Stimulated activated CD8-positive, alpha-beta memory T cell treated with anti-CD3 and anti-CD28 coated beads, Interleukin-15, amount 100 ng/mL, for 24 hours (primary cell): ENCODE results near the gene KCNJ6.

Experiments
- DNase-seq: peaks from one replicate; pipeline ENCODE4 v3.0.0-alpha.2; 2020; ENCODE audit warnings: low read depth

Gene KCNJ6

DNA sequence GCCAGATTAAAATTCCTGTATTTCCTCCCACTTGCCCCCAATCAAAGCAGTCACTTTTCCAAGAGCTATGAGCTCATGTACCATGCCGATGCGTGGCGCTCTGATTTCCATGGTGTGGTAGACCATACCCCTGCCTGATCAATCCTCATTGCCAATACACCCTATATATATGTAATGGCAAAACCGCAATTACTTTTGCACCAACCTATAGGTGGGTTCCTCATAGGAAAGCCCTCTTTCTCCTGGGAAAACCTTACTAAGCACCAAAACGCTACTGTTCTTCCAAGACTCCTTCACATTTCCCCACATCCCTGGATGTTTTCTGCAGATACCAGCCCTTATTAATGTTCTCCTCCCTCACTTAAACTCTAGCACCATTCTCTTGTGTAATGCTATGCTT, 11.0 kb downstream of the KCNJ6 start:
- no peak for DNase-seq

DNA sequence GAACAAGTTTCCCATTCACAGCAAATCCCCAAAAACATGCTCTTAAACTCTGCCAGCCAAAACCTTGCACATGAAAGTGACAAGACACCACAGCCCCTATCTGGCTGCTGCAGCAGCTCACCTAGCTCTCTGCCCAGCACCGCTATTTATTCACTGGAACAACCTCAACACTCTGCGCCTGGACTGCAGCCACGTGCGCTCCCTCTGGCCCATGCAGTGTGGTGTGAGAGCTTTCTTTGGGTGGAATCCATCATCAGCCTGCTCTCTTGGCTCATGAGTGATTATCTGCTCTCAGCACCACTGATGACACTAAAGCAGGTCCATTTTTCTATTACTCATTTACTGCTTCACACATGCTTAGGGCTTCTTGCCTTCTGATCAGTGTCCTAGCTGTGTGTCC, 11.4 kb downstream of the KCNJ6 start:
- DNase-seq: no peak

- no peak for DNase-seq
Measured at GRCh38 chr21:37903396-37903795, 12.9 kb downstream of the KCNJ6 start.

GRCh38 chr21:37899146-37899545, 17.1 kb downstream of the KCNJ6 start:
- DNase-seq: no peak

DNA sequence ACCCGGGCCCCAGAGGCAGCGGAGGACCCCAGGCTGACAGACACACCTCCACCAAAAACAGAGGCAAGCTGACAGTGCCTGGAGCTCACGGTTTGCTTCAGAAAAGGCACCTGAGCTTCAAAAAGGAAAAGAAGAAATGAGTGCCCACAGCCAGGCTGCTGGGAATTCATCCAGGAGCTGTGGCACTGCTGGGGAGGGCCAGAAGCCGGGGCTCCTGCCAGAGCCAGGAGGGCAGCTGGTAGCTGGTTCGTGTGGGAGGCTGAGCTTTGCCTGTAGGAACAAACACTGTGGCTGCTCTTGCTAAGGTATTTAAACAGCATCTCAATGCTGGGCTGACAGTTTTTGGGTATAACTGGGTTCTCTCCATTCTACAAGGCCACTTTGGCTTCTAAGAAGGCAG, 19.5 kb downstream of the KCNJ6 start:
- DNase-seq: no peak

DNA sequence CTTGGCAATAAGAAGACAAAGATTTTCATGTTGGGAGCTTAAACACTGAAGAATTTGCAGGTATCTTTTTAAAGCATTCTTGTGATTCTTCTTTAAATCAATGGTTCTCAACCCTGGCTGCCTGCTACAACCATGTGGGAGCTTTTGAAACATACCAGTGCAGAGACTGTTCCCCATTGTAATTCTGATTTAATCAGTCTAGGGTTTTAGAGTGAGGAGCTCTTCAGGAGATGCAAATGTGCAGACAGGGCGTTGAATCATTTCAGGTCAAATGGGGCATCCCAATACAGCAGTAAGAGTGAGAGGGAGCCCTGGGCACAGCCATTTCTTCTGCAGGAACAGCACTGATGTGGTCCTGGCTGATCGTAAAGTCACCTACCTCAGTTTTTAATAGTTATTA, 24.3 kb downstream of the KCNJ6 start:
- no peak for DNase-seq

GRCh38 chr21:37888659-37889058, 27.6 kb downstream of the KCNJ6 start:
- no peak for DNase-seq

DNA sequence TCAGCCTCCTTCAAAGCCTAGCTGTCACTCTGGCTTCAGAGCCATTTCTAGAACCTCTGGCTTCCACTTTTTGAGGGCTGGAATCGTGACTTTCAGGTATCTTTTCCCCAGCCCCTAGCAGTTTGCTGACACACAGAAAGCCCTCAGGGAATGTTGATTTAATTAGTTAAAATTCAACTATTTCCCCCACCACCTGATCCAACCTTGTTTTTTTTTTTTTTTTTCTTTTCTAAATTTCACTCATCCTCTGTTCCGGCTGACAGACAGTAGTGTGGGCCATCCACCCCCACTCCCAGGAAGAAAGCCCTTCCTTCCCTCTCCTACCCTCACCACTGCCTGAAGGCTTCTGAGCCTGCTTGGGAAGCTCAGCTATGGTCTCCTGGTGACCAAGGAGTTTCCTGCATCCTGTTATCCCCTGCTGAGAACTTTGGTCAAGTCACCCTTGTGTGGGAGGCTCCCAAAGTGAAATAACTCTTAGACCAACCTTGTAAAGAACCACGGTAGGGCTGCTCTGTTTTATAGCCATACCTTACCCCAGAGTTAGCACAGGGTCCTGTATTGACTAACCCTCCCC, 29.4 kb downstream of the KCNJ6 start:
- DNase-seq: no peak

- DNase-seq: no peak
Measured at GRCh38 chr21:37886120-37886519, 30.1 kb downstream of the KCNJ6 start.

GRCh38 chr21:37878946-37879660, 37.2 kb downstream of the KCNJ6 start:
- DNase-seq: no peak

DNA sequence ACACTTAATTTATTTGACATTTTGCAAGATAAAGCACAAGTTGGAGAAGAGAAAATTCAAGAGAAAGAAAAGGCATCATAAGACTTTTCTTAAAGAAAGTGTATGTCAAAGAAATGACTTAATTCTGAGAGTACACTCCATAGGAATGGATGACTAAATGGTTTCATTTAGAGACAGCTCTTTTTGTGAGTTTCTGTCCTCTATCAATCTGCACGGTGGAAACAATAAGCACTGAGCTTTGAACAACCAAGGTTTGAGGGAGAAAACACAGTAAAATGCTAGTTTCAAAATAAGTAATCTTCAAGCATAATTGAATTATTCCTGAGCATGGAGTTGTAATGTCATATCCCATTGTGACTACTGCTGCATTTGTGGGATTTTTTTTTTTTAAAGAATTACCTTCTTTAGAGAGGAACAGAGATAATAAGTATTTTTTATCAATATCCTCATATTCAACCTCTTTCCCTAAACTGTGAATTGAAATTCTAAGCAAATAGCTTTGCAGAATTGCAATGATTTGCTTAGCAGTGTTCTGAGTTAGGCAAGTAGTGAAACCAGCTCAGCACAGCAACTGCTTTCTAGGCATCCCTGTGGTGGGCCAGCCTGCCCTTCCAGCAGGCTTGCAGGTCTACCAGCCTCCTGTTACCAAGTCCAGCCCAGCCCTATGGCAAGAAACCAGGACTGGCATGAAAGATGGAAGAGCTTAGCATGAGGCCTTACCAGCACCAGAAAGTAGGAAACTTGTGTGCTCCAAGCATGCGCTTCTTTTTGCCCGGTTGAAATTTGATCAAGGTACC, 38.2 kb downstream of the KCNJ6 start:
- no peak for DNase-seq

DNA sequence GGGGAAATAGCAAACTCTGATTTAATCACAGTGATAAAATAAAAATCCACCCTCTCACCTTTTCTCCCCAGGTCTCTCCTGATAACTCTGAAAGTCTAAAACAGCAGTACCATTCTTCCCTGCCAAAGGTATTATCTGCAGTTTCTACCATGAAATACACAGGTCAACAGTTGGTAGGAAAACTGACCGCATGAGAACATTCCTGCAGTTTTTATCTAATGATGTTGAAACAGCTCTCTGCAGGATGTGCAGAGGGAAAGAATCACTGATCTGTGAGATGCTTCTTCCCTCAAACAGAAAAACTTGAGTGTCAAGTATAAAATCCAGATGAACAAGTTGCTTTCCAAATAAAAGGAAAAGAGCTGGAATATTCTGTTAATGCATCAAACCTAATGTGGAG, 39.1 kb downstream of the KCNJ6 start:
- no peak for DNase-seq

GRCh38 chr21:37876561-37876960, 39.7 kb downstream of the KCNJ6 start:
- no peak for DNase-seq

- no peak for DNase-seq
Measured at GRCh38 chr21:37874904-37875780, 41.1 kb downstream of the KCNJ6 start.

GRCh38 chr21:37874481-37874880, 41.8 kb downstream of the KCNJ6 start:
- DNase-seq: no peak

GRCh38 chr21:37873655-37874054, 42.6 kb downstream of the KCNJ6 start:
- DNase-seq: no peak

DNA sequence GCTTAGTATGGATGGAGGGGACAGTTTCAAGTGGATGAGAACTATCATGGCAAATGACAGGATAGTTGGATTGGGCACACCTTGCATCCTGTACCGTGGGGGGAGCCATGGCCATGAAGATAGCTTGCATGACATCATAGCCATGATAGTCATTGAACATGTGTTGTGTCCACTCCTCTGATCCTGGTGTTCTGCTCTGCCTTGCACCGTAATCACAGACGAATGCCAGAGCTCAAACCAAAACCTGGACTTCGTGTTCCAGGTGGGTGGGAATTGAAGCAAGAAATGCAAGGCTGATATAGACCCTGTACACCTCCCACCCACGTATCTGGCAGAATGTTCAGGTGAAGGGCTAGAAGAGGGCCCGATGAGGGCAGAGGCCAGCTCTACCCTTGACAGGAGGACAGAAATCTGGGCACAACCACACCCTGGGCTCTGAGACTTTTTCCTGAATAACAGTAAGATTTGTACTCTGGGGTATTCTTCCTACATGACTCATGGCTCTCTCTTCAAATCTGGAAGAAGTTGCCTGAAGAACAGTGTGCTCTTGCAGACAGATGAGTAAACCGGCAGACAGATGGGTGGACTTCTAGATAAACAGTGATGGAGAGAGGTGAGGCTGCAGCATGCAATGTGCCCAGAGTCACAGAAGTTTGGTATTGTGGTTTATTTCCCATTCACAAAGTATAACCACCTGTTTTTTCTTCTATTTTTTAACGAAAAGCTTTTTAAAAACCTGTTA, 45.0 kb downstream of the KCNJ6 start:
- DNase-seq: no peak

- no peak for DNase-seq
Measured at GRCh38 chr21:37870221-37870620, 46.0 kb downstream of the KCNJ6 start.

GRCh38 chr21:37869661-37870060, 46.6 kb downstream of the KCNJ6 start:
- no peak for DNase-seq

DNA sequence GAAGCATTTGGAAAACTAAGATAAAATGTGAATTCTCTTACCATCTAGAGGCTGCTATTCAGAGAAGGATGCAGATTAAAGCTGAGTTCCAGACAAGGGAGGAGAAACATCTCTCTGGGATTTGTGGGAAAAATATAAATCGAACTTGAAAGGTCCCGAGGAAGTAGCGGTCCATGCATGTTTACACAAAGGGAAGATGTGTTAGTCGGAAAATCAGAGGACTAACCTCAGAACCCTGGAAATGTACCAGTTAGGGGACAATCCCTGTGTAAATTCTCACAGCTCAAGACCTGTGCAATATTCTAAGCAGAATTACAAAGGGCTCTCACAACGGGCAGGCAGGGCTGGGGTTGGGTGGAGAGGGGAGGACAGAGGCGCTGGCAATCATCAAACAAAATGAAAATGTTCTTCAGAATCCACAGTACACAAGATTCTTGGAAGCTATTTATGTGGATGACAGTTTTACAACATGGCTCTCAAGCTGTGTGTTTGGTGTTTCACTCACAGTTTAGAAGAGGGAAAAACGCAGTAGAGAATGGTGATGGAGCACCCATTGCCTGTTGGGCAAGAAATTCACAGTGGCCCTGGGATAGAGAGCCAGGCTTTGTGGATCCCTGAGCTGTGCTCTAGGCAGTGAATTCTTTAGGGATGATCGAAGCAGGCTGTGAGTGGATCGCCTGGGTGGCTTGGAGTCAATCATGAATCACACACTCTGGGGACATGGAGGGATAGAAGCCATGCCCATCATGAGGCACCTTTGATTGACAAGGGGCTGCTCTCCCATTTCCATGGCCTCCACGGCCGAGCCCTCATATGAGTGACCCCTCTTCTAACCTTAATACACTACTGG, 47.6 kb downstream of the KCNJ6 start:
- no peak for DNase-seq

GRCh38 chr21:37866027-37866426, 50.2 kb downstream of the KCNJ6 start:
- DNase-seq: no peak
